Calu3 (cell line): ENCODE measurements around the gene SORT1. TPM values are rescaled to one million over a fixed set of nuclear protein-coding genes. Genes with fewer than 3 reads are reported as not detected.
"Not testable (repeated sequence)": the region's sequence is repeated elsewhere in the genome, so short reads cannot be mapped to it uniquely, and the experiment has no call there.

Experiments
- BruUV-seq: library from RNA; stranded (reverse); fragments of 400-500 nt; replicated peaks from 2 replicates; lab custom pipeline; 2021; lab: Mats Ljungman, UMichigan
- CTCF ChIA-PET: fragments of 300-600 bp; sonication (Branson Sonifier 250); formaldehyde crosslinking; loops from one replicate; lab custom pipeline; 2022; ENCODE audit warnings: antibody characterized with exemption; lab: Charles Lee
- DNase-seq: peaks from one replicate; pipeline ENCODE4 v3.0.0; 2022
- H3K27ac Mint-ChIP-seq: one replicate; pipeline ENCODE4 v1.8.0; 2022; ENCODE audit warnings: mixed read lengths; ENCODE audit not compliant: unreplicated experiment
- H3K27me3 Mint-ChIP-seq: one replicate; pipeline ENCODE4 v1.8.0; 2022; ENCODE audit warnings: mixed read lengths; ENCODE audit not compliant: unreplicated experiment
- H3K36me3 Mint-ChIP-seq: one replicate; pipeline ENCODE4 v1.8.0; 2022; ENCODE audit warnings: mild to moderate bottlenecking, moderate library complexity, mixed read lengths; ENCODE audit not compliant: insufficient read depth, unreplicated experiment
- H3K4me1 Mint-ChIP-seq: one replicate; pipeline ENCODE4 v1.8.0; 2022; ENCODE audit warnings: mild to moderate bottlenecking, low read depth, mixed read lengths; ENCODE audit not compliant: unreplicated experiment
- H3K4me3 Mint-ChIP-seq: one replicate; pipeline ENCODE4 v1.8.0; 2022; ENCODE audit warnings: mild to moderate bottlenecking, low read depth, moderate library complexity, mixed read lengths; ENCODE audit not compliant: unreplicated experiment
- H3K9me3 Mint-ChIP-seq: one replicate; pipeline ENCODE4 v1.8.0; 2022; ENCODE audit warnings: low read depth, mixed read lengths; ENCODE audit not compliant: unreplicated experiment
- intact Hi-C: fragments of 100-400 bp; cut with micrococcal nuclease; formaldehyde crosslinking; loops from one replicate; pipeline ENCODE4 v1.10.0; 2022; ENCODE audit not compliant: unreplicated experiment
- total RNA-seq: library from RNA; stranded (reverse); gene quantifications from 2 replicates; pipeline ENCODE4 v1.2.3, GENCODE V29; 2022
- TF ChIP-seq, protein P1 (sequence below): fragments of 200-600 bp; IDR thresholded peaks from one replicate; pipeline ENCODE4 v1.8.0; 2022; ENCODE audit warnings: antibody characterized with exemption; ENCODE audit not compliant: unreplicated experiment

Gene SORT1
- total RNA-seq, 1 experiment from 2014 or later = 68.2 TPM

DNA sequence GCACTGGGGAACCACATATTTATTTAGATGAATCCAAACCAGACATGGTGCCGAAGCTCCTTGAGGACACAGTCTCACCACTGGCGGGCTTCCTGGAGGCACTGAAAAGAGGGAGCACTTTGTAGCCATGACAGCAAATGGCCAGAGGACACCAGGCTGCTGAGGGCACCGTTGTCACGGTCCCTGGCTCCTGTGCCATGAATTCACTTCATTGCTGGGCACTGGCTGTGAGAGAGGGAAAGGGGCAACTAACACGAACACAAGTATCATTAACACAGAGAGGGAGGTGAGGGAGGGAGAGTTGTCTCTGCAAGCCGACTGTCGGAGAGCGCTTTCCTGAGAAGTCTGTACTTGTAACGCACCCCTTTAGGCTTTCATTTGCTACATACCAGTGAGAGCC lies 105.4 kb downstream of the SORT1 start:
- no TSS peak for BruUV-seq
- CTCF ChIA-PET = no interaction called here

DNA sequence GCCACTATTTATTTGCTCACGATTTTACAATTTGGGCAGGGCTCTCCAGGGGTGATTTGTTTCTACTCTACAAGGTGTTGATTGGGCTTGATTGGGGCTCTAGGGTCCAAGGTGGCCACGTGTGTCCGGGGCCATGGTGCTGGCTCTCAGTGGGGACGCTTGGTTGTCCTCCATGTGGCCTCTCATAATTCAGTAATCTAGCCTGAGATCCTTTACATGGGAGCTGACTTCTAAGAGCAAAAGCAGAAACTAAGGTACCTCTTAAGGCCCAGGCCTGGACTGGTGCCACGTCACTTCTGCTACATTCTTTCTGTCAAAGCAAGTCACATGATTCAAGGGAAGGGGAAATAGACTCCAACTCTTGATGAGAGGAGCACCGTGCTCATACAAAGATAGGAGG lies 106.7 kb downstream of the SORT1 start:
- no peak for DNase-seq
- no peaks in the 10 kb centered on the region for H3K4me1 Mint-ChIP-seq
- no TSS peak for BruUV-seq
- intact Hi-C loops = no loop called here
- peaks cover 16% of the 10 kb centered on the region for H3K27me3 Mint-ChIP-seq
- CTCF ChIA-PET = no interaction called here
- TF ChIP-seq, protein P1, sequence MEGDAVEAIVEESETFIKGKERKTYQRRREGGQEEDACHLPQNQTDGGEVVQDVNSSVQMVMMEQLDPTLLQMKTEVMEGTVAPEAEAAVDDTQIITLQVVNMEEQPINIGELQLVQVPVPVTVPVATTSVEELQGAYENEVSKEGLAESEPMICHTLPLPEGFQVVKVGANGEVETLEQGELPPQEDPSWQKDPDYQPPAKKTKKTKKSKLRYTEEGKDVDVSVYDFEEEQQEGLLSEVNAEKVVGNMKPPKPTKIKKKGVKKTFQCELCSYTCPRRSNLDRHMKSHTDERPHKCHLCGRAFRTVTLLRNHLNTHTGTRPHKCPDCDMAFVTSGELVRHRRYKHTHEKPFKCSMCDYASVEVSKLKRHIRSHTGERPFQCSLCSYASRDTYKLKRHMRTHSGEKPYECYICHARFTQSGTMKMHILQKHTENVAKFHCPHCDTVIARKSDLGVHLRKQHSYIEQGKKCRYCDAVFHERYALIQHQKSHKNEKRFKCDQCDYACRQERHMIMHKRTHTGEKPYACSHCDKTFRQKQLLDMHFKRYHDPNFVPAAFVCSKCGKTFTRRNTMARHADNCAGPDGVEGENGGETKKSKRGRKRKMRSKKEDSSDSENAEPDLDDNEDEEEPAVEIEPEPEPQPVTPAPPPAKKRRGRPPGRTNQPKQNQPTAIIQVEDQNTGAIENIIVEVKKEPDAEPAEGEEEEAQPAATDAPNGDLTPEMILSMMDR = no peak
- no peaks in the 10 kb centered on the region for H3K9me3 Mint-ChIP-seq
- H3K36me3 Mint-ChIP-seq = no peaks in the 10 kb centered on the region
- H3K27ac Mint-ChIP-seq = no peak overlapping the region
- no peak overlapping the region for H3K4me3 Mint-ChIP-seq

More for the DNA sequence above, 105.4 kb downstream of the SORT1 start:
- intact Hi-C loops = no loop called here
- H3K9me3 Mint-ChIP-seq = no peaks in the 10 kb centered on the region
- no peak overlapping the region for H3K4me3 Mint-ChIP-seq
- H3K36me3 Mint-ChIP-seq = no peaks in the 10 kb centered on the region
- DNase-seq = no peak
- TF ChIP-seq, protein P1 = no peak
- no peak overlapping the region for H3K27ac Mint-ChIP-seq
- H3K27me3 Mint-ChIP-seq = peaks cover 16% of the 10 kb centered on the region
- no peaks in the 10 kb centered on the region for H3K4me1 Mint-ChIP-seq

DNA sequence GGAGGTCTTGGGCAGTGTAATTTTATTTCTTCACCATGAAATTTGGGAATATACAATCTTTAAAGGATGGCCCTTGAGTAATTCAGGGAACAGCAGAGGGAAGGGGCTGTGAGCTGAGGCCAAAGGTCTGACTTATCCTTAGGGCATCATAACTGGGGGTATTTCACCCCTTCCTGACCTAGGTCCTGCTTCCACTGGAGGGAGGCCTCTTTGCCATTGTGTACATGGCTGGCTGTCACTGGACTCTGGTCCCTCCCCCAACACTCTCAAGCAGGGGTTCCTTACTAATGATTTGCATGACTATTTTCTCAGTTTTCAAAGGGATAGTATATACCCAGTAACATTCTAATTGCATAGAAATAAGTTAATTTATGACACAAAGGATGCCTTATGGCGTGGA lies 107.6 kb downstream of the SORT1 start:
- no peak for DNase-seq
- Mint-ChIP-seq H3K9me3 (no peaks in the 10 kb centered on the region), H3K36me3 (no peaks in the 10 kb centered on the region), H3K4me3 (no peak overlapping the region), H3K27me3 (peaks cover 10% of the 10 kb centered on the region), H3K4me1 (no peaks in the 10 kb centered on the region), H3K27ac (no peak overlapping the region)
- intact Hi-C loops = no loop called here
- CTCF ChIA-PET = interaction anchor here (0.7 kb wide), 1 partner anchor 75 kb away, joined by 3 read pairs; no protein-coding TSS in a partner anchor
- no TSS peak for BruUV-seq
- TF ChIP-seq, protein P1 = no peak

DNA sequence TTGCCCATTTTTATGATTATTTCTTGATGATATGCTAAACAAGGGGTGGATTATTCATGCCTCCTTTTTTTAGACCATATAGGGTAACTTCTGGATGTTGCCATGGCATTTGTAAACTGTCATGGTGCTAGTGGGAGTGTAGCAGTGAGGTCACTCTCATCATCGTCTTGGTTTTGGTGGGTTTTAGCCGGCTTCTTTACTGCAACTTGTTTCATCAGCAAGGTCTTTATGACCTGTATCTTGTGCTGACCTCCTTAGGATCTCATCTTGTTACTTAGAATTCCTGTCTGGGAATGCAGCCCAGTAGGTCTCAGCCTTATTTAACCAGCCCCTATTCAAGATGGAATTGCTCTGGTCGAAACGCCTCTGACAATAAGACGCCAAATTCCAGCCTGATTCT lies 111.0 kb downstream of the SORT1 start:
- BruUV-seq, H3K27ac Mint-ChIP-seq: not testable (repeated sequence)

More for the DNA sequence above, 111.0 kb downstream of the SORT1 start:
- intact Hi-C loops = loop anchor here (10.0 kb wide), 1 partner anchor 48 kb away; no protein-coding TSS in a partner anchor
- CTCF ChIA-PET, H3K4me3 Mint-ChIP-seq, H3K9me3 Mint-ChIP-seq, H3K4me1 Mint-ChIP-seq, H3K27me3 Mint-ChIP-seq, DNase-seq: not testable (repeated sequence)
- peaks cover 16% of the 10 kb centered on the region for H3K36me3 Mint-ChIP-seq
